ENCODE data around the gene ZNF735.
"Not testable (repeated sequence)": the region's sequence is repeated elsewhere in the genome, so short reads cannot be mapped to it uniquely, and the experiment has no call there.

ZNF735 gene

DNA sequence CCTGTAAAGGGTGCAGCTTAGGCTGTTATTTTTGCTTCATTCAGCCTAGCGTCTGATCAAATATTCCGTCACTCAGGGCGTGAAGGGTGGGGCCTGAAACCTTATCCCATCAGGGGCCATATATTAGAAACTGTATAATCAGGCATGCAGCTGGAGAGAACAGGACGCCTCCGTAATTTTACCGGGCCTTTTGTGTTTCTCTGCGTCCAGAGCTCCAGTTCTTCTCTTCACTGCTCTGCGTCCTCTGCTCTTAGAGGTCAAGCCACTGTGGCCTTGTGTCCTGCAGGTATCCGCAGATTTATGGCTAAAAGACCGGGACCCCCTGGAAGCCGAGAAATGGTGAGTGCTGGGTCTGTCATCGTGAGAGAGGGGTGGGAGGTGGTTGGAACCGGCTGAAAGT lies at the start of gene ZNF735:
TSS of gene ZNF735 (plus strand) at position 301 of the 400 bp plus-strand sequence. CDS start at position 301, 0 bp downstream.
- no peak for DNase-seq (ENCODE audit: low read depth, low spot score)

DNA sequence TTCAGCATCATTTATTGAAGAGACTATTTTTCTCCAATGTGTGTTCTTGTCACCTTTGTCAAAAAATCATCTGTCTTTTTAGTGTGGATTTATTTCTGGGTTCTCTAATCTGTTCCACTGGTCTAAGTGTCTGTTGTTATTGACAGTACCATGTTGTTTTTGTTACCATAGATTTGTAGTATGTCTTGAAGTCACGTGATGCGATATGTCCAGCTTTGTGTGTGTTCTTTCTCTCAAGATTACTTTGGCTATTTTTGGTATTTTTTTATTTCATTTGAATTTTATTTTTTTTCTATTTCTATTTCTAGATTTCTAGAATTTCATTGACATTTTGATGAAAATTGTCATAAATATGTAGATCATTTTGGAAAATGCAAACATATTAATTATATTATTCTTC lies 36.0 kb upstream of the ZNF735 start:
- DNase-seq (ENCODE audit: low read depth, low spot score): not testable (repeated sequence)

DNA sequence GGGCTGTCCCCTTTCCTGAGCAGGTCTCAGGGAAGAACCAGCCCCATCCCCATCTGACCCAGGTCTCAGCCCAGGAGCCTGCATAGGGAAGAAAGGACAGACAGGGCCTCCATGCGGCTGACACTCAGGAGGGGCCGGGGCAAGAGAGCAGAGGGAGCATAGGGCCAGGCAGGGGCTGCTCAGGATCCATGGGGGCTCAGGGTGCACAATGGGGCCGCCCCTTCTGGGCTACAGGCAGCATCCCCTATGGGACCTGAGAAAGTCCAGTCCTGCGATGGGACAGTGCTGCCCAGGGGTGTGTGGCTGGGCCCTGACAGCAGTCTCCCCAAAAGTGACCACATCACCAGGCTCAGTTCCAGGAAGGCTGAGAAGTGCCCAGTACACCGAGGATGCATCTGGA lies 32.7 kb upstream of the ZNF735 start:
- DNase-seq (ENCODE audit: low read depth, low spot score): no peak

DNA sequence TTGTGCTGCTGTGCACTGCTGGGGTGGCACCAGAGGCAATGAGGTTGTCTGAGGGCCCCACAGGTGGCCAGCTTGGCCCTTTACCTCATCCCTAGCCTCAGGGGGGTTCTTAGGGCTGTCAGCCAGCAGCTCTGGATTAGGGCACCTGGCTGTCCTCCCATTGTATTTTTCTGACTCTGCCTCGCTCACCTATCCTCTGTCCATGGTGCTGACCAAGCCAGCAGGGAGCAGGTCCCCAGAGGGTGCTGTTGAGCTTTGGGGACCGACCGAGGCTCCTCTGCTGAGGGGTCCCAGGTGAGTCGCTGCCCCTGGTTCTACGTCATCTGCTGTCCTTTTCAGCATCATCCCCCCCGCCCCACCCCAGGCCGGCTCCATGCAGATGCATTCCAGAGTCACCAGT lies 32.1 kb upstream of the ZNF735 start:
- DNase-seq (ENCODE audit: low read depth, low spot score): no peak

DNA sequence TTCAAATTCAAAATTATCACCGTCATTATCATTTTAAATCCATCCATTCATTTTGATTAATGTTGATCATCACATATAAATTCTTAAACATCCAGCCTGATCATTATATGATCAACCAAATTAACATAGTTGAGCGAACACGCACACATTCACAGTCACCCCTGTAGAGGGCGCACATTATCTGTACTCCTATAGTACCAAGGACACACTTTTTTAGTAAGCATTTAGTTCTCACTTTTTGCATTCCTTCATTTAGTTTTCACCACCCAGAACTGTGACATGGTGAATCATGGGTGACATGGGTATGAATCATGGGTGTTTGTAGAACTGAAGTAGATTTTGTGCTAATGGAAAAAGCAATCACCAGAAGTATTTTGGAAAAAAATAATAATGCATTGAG lies 26.0 kb upstream of the ZNF735 start:
- DNase-seq (ENCODE audit: low read depth, low spot score): no peak

DNA sequence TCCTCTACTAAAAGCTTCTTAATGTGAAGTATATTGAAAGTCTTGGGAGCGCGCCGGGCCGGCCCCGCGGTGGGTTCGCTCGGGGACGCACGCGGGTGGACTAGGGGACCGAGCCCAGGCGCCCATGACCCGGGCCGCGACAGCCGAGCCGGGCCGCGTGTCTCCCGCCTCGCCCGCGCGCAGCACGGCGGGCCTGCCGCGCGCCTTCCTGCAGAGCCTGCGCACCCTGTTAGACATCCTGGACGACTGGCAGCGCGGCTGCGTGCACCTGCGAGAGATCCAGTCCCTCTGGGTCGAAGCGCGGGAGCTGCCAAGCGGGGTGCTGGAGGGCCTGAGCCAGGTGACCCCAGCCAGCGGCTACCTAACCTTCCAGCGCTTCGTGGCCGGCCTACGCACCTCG lies 25.4 kb upstream of the ZNF735 start:
- DNase-seq (ENCODE audit: low read depth, low spot score): no peak

DNA sequence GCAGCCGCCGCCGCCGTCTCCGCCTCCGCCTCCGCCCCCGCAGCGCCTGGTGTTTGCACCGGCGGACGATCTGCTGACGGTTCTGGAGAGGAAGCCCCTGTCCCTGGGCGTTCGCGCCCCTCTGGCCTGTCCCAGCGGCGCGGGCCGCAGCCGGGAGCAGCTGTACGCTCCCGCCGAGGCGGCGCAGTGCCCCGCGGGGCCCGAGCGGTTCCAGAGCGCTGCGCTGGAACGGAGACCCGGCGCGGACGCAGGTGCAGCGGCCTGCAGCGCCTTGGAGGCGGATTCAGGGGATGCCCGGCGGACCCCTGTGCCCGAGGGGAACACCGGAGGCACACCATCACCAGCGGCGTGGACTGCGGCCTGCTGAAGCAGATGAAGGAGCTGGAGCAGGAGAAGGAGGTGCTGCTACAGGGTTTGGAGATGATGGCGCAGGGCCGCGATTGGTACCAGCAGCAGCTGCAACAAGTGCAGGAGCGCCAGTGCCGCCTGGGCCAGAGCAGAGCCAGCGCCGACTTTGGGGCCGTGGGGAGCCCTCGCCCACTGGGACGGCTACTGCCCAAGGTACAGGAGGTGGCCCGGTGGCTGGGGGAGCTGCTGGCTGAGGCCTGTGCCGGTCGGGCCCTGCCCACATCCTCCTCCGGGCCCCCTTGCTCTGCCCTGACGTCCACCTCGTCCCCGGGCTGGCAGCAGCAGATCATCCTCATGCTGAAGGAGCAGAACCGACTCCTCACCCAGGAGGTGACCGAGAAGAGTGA lies 24.8 kb upstream of the ZNF735 start:
- DNase-seq (ENCODE audit: low read depth, low spot score): no peak

DNA sequence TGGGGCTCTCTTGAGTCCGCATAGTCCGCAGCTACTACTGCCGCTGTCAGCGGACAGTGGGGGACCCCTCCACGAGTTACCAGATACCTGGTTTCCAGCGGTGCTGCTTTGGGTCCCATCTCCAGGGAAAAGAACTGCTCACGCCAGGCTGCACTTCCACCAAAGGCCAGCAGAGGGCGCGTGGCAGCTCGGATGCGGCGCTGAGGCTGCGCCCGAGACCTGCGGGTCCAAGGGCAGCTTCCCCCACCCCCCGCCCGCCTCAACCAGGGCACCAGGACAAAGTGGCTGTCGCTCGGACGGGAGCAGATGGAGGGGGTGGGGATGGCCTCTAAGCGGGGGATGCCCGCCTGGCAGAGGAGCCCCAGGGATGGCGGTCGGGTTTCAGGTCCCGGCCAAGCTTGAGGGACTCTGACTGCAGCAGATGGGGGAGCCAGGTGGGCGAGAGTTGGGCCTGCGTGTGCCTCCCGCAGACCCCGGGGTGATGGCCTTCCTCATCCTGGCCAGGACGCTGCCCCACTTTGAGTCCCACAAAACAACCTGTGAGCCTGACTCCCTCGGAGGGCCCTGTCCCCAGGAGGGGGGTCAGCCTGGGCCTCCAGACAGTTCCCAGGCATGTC lies 23.8 kb upstream of the ZNF735 start:
- no peak for DNase-seq (ENCODE audit: low read depth, low spot score)

DNA sequence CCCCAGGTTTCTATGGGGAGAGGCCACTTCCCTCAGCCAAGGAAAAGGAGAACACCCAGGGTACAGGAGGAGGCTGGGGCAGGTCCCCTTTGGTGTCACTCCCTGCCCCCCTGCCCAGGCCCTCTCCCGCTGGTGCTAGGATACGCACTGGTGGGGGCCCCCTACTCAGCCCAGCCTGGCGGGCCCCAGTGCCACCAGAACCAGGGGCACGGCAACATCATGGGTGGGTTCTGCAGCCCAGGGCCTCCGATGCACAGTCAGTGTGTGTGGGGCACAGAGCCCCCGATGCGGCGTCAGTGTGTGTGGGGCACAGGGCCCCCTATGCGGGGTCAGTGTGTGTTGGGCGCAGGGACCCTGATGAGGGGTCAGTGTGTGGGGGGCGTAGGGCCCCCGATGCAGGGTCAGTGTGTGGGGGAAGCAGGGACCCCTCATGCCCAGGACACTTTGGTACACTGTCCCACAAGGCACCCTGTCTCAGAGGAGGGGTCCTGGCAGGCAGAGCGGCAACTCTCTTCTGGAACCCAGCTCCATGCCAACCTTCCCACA lies 23.1 kb upstream of the ZNF735 start:
- DNase-seq (ENCODE audit: low read depth, low spot score): no peak

DNA sequence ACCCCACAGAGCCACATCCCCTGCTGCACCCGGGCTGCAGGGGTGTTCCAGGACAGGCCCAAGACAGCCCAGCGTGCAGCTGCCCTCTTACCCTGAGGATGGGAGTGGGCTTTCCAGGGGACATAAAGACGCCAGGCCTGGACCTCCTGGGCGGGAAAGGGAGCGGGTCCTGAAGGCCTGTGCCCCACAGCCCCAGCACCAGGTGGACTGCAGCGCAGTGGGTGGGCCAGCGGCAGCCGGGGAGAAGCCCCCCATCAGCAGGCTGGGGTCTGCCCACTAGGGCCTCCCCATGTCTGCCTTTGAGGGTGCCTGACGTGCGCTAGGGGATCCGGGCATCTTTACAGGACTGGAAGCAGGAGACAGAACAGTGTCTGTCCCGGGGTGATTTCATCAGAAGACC lies 22.6 kb upstream of the ZNF735 start:
- no peak for DNase-seq (ENCODE audit: low read depth, low spot score)

DNA sequence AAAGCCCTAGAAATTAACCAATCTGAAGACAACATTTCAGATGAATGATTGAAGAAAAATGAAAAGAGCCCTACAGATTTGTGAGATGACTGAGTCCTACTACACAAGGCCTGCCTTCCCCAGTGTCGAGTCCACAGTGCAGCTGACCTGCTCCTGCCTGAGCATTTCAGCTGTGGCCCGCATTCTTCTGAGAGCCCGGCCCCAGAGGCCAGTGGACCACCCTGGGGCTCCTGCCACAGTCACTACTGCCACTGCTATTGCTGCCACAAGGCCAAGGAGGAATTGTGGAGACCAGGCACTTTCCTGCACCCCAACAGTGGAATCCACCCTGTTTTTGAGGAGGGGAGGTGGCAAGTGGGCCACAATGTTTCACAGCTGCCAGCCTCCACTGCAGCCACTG lies 19.6 kb upstream of the ZNF735 start:
- DNase-seq (ENCODE audit: low read depth, low spot score): no peak

DNA sequence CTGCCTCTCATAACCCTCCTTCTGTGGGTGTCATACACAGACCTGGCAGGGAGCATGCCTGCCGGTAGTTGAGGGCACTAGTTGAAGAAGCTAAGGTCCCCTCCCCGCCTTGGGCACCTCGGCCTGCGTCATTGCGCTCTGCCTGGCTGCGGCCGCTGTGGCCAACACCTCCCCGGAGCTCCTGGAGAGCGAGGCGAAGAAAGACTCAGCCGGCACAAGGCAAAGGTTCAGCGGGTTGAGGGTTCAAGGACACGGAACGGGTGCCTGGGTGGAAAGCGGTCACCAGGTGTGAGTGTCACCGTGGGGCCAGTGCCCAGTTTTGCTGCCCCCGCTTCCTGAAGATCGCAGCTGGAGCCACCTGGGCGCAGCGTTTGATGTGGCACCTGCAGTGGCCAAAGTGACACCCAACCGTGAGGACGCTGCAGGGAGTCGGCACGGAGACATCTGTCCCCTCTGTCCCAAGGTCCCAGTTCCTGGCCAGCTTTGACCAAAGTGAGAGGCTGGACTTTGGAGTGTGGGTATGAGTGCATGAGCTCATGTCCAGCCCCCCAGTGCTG lies 14.8 kb upstream of the ZNF735 start:
- DNase-seq (ENCODE audit: low read depth, low spot score): no peak

DNA sequence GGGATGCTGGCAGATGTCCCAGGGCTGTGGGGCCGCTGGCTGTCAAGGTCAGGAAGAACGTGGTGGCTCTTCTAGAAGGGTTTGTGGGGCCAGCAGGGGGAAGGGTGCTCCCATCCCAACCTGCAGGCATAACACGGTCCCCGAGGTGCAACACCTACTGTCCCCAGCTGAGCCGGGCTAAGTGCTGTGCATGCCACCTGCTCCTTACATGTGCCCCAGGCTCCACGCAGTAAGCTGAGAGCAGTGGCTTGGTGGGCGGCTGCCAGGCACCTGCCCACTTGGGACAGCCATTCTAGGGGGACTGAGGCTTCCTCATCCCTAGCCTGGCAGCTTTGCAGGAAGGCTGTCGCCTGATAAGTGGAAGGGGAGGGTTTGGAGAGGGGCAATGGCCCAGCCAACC lies 14.2 kb upstream of the ZNF735 start:
- DNase-seq (ENCODE audit: low read depth, low spot score): no peak

DNA sequence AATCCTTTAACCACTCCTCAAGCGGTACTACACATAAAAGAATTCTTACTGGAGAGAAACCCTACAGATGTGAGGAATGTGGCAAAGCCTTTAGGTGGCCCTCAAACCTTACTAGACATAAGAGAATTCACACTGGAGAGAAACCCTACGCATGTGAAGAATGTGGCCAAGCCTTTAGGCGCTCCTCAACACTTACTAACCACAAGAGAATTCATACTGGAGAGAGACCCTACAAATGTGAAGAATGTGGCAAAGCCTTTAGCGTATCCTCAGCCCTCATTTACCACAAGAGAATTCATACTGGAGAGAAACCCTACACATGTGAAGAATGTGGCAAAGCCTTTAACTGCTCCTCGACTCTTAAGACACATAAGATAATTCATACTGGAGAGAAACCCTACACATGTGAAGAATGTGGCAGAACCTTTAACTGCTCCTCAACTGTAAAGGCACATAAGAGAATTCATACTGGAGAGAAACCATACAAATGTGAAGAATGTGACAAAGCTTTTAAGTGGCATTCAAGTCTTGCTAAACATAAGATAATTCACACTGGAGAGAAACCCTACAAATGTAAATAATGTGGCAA lies 12.8 kb downstream of the ZNF735 start:
- DNase-seq (ENCODE audit: low read depth, low spot score): not testable (repeated sequence)

DNA sequence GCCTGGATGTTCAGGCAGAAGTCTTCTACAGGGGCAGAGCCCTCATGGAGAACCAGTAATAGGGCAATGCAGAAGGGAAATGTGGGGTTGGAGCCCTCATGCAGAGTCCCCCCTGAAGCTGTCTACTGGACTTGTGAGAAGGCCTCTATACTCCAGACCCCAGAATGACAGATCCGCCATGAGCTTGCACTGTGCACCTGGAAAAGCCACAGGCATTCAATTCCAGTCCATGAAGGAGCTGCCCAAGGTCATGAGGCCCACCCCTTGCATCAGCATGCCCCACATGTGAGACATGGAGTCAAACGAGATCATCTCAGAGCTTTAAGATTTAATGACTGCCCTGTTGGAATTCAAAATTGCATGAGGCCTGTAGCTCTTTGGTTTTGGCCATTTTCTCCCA lies 16.4 kb downstream of the ZNF735 start:
- DNase-seq (ENCODE audit: low read depth, low spot score): no peak

DNA sequence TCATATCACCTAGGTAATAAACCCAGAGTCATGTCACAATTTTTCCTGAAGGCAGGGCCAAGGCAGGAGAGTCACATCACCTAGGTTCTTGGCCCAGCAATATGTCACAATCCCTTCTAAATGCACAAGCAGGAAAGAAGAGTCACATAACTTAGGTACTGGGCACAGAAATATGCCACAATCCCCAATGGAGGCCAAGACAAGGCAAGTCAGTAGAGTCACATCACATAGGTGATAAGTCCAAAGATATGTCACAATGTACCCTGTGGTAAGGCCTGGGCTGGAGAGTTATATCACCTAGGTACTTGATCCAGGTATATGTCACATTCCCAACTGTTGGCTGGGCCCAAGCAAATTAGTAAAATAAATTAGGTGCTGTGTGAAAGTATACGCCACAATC lies 21.2 kb downstream of the ZNF735 start, which contains the start of gene ZNF679:
TSS of gene ZNF679 (plus strand) at position 301 of the 400 bp plus-strand sequence. CDS start 20,644 bp downstream, outside the sequence.
- DNase-seq (ENCODE audit: low read depth, low spot score): not testable (repeated sequence)

DNA sequence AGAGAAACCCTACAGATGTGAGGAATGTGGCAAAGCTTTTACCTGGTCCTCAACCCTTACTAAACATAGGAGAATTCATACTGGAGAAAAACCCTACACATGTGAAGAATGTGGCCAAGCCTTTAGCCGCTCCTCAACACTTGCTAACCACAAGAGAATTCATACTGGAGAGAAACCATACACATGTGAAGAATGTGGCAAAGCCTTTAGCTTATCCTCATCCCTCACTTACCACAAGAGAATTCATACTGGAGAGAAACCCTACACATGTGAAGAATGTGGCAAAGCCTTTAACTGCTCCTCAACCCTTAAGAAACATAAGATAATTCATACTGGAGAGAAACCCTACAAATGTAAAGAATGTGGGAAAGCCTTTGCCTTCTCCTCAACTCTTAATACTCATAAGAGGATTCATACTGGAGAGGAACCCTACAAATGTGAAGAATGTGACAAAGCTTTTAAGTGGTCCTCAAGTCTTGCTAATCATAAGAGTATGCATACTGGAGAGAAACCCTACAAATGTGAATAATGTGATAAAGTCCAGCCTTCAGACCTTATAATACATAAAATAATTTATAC lies 59.4 kb downstream of the ZNF735 start:
- no peak for DNase-seq (ENCODE audit: low read depth, low spot score)
